ENCODE measurements around the gene ROBO2. TPM values are rescaled to one million over a fixed set of nuclear protein-coding genes. Genes with fewer than 3 reads are reported as not detected.

The ROBO2 gene
- total RNA-seq, 1 donor from 2014 or later = 2.9 TPM

GRCh38 chr3:77051591-77051990 is 11.7 kb downstream of the ROBO2 start:
- no peak for DNase-seq (ENCODE audit: low read depth, low spot score)

GRCh38 chr3:77052051-77052501 is 12.2 kb downstream of the ROBO2 start:
- DNase-seq (ENCODE audit: low read depth, low spot score) = no peak

- DNase-seq (ENCODE audit: low read depth, low spot score) = no peak
Observed at GRCh38 chr3:77052733-77053670, 13.1 kb downstream of the ROBO2 start.

GRCh38 chr3:77053795-77054194 is 13.9 kb downstream of the ROBO2 start:
- no peak for DNase-seq (ENCODE audit: low read depth, low spot score)

GRCh38 chr3:77055841-77056341 is 16.0 kb downstream of the ROBO2 start:
- DNase-seq (ENCODE audit: low read depth, low spot score) = no peak

GRCh38 chr3:77059354-77059753 is 19.5 kb downstream of the ROBO2 start:
- DNase-seq (ENCODE audit: low read depth, low spot score) = no peak

GRCh38 chr3:77063423-77063822 is 23.5 kb downstream of the ROBO2 start:
- DNase-seq (ENCODE audit: low read depth, low spot score) = no peak

- no peak for DNase-seq (ENCODE audit: low read depth, low spot score)
Observed at GRCh38 chr3:77065750-77066149, 25.9 kb downstream of the ROBO2 start.

- DNase-seq (ENCODE audit: low read depth, low spot score) = no peak
Observed at GRCh38 chr3:77066829-77067228, 26.9 kb downstream of the ROBO2 start.

- no peak for DNase-seq (ENCODE audit: low read depth, low spot score)
Observed at GRCh38 chr3:77068808-77069207, 28.9 kb downstream of the ROBO2 start.

GRCh38 chr3:77071364-77071763 is 31.5 kb downstream of the ROBO2 start:
- DNase-seq (ENCODE audit: low read depth, low spot score) = no peak

GRCh38 chr3:77071809-77072208 is 31.9 kb downstream of the ROBO2 start:
- DNase-seq (ENCODE audit: low read depth, low spot score) = no peak

GRCh38 chr3:77072232-77072631 is 32.3 kb downstream of the ROBO2 start:
- DNase-seq (ENCODE audit: low read depth, low spot score) = no peak

GRCh38 chr3:77078279-77078678 is 38.4 kb downstream of the ROBO2 start:
- DNase-seq (ENCODE audit: low read depth, low spot score) = no peak

- DNase-seq (ENCODE audit: low read depth, low spot score) = no peak
Observed at GRCh38 chr3:77079988-77080610, 40.2 kb downstream of the ROBO2 start.

GRCh38 chr3:77081240-77081661 is 41.4 kb downstream of the ROBO2 start:
- DNase-seq (ENCODE audit: low read depth, low spot score) = no peak

- DNase-seq (ENCODE audit: low read depth, low spot score) = no peak
Observed at GRCh38 chr3:77084511-77084910, 44.6 kb downstream of the ROBO2 start.

GRCh38 chr3:77086408-77086807 is 46.5 kb downstream of the ROBO2 start:
- DNase-seq (ENCODE audit: low read depth, low spot score) = no peak

- no peak for DNase-seq (ENCODE audit: low read depth, low spot score)
Observed at GRCh38 chr3:77091809-77092208, 51.9 kb downstream of the ROBO2 start.

- no peak for DNase-seq (ENCODE audit: low read depth, low spot score)
Observed at GRCh38 chr3:77093101-77093500, 53.2 kb downstream of the ROBO2 start.

- DNase-seq (ENCODE audit: low read depth, low spot score) = no peak
Observed at GRCh38 chr3:77096145-77096544, 56.2 kb downstream of the ROBO2 start.

Measured in pulmonary artery endothelial cell (primary cell).